Fibroblast of skin of back (primary cell): ENCODE data around the gene C12orf75.
A peak's percentile ranks its signal among the peaks of the same experiment; 100 is the strongest.

Source experiments
- DNase-seq: peaks from one replicate; pipeline ENCODE4 v3.0.0-alpha.2; 2013

C12orf75 gene

GRCh38 chr12:105419606-105420005 lies 89.1 kb downstream of the C12orf75 start:
- peak; percentile 22 for DNase-seq

- DNase-seq, result no peak
These were observed 89.6 kb downstream of the C12orf75 start for GRCh38 chr12:105420046-105420445.

GRCh38 chr12:105420659-105421240 lies 90.3 kb downstream of the C12orf75 start:
- DNase-seq, result peak; percentile 83
